Loucy (cell line): ENCODE measurements around the gene ARHGAP31.

ENCODE experiments used
- H2AFZ ChIP-seq: fragments of 200-600 bp; sonication (generic); 2 replicates; pipeline ENCODE4 v1.6.0; 2016; ENCODE audit warnings: antibody characterized with exemption, mild to moderate bottlenecking, low read length, moderate library complexity
- H3F3A ChIP-seq: fragments of 200-600 bp; 2 replicates; pipeline ENCODE4 v1.6.0; 2016; ENCODE audit warnings: antibody characterized with exemption, low read depth, mild to moderate bottlenecking
- H3K27me3 ChIP-seq: fragments of 200-600 bp; sonication (generic); 2 replicates; pipeline ENCODE4 v1.6.1; 2014; ENCODE audit warnings: low read length, mild to moderate bottlenecking; ENCODE audit not compliant: insufficient read depth, poor library complexity, severe bottlenecking
- H3K36me3 ChIP-seq: fragments of 200-600 bp; sonication (generic); 2 replicates; pipeline ENCODE4 v1.6.1; 2016; ENCODE audit warnings: low read length; ENCODE audit not compliant: insufficient read depth
- H3K4me1 ChIP-seq: fragments of 200-600 bp; sonication (generic); 2 replicates; pipeline ENCODE4 v1.5.1; 2014; ENCODE audit warnings: low read length, mild to moderate bottlenecking; ENCODE audit not compliant: insufficient read depth, poor library complexity, severe bottlenecking
- H3K4me2 ChIP-seq: fragments of 200-600 bp; sonication (generic); 2 replicates; pipeline ENCODE4 v1.6.0; 2014; ENCODE audit warnings: antibody characterized with exemption, low read length, low read depth, mild to moderate bottlenecking; ENCODE audit not compliant: poor library complexity, severe bottlenecking
- H3K4me3 ChIP-seq: fragments of 200-600 bp; sonication (generic); 2 replicates; pipeline ENCODE4 v1.5.1; 2014; ENCODE audit warnings: low read length, mild to moderate bottlenecking, mixed read lengths; ENCODE audit not compliant: poor library complexity, severe bottlenecking
- H3K79me2 ChIP-seq: fragments of 200-600 bp; sonication (generic); 2 replicates; pipeline ENCODE4 v1.6.1; 2014; ENCODE audit warnings: low read length; ENCODE audit not compliant: insufficient read depth
- H3K9ac ChIP-seq: fragments of 200-600 bp; sonication (generic); 2 replicates; pipeline ENCODE4 v1.6.0; 2014; ENCODE audit warnings: mild to moderate bottlenecking, low read depth, low read length, moderate library complexity; ENCODE audit not compliant: poor library complexity, severe bottlenecking
- H3K9me2 ChIP-seq: fragments of 200-600 bp; sonication (generic); replicated peaks from 2 replicates; pipeline ENCODE4 v1.6.1; 2016; ENCODE audit warnings: low read depth, low read length, mixed read lengths
- H3K9me3 ChIP-seq: fragments of 200-600 bp; sonication (generic); 2 replicates; pipeline ENCODE4 v1.6.1; 2014; ENCODE audit warnings: mild to moderate bottlenecking, antibody characterized with exemption, low read length, low read depth; ENCODE audit not compliant: insufficient read depth
- H4K20me1 ChIP-seq: fragments of 200-600 bp; sonication (generic); 2 replicates; pipeline ENCODE4 v1.6.0; 2014; ENCODE audit warnings: antibody characterized with exemption, low read length, mild to moderate bottlenecking; ENCODE audit not compliant: insufficient read depth, poor library complexity, severe bottlenecking
- CTCF ChIP-seq: fragments of 200-600 bp; sonication (generic); conservative IDR thresholded peaks from 2 replicates; pipeline ENCODE4 v1.5.1; 2014; ENCODE audit warnings: mild to moderate bottlenecking, antibody characterized with exemption, low read length
- EZH2phosphoT487 ChIP-seq: fragments of 200-600 bp; IDR thresholded peaks from 2 replicates; pipeline ENCODE4 v1.6.1; 2018; ENCODE audit warnings: antibody characterized with exemption, mild to moderate bottlenecking, moderate library complexity, borderline replicate concordance

The ARHGAP31 gene

GRCh38 chr3:119346076-119346496 lies 51.9 kb downstream of the ARHGAP31 start:
- Histone ChIP-seq H3F3A (no peaks in the 10 kb centered on the region), H3K4me2 (no peak overlapping the region), H4K20me1 (no peaks in the 10 kb centered on the region), H2AFZ (no peak overlapping the region), H3K36me3 (no peaks in the 10 kb centered on the region), H3K27me3 (no peaks in the 10 kb centered on the region), H3K79me2 (no peaks in the 10 kb centered on the region), H3K4me3 (no peak overlapping the region), H3K9ac (no peak overlapping the region), H3K4me1 (no peaks in the 10 kb centered on the region), H3K9me3 (no peaks in the 10 kb centered on the region), H3K9me2 (no peaks in the 10 kb centered on the region)
- TF ChIP-seq EZH2phosphoT487, result no peak

GRCh38 chr3:119347036-119347435 lies 52.9 kb downstream of the ARHGAP31 start:
- TF ChIP-seq CTCF (no peak), EZH2phosphoT487 (no peak)
- no peaks in the 10 kb centered on the region for H3K36me3 ChIP-seq

GRCh38 chr3:119349354-119350041 lies 55.3 kb downstream of the ARHGAP31 start:
- Histone ChIP-seq H3K4me1 (no peaks in the 10 kb centered on the region), H3K4me3 (no peak overlapping the region), H3K27me3 (no peaks in the 10 kb centered on the region), H2AFZ (no peak overlapping the region), H3K9me2 (no peaks in the 10 kb centered on the region), H3K9me3 (no peaks in the 10 kb centered on the region), H3K36me3 (no peaks in the 10 kb centered on the region), H4K20me1 (no peaks in the 10 kb centered on the region), H3K4me2 (no peak overlapping the region), H3F3A (no peaks in the 10 kb centered on the region), H3K79me2 (no peaks in the 10 kb centered on the region), H3K9ac (no peak overlapping the region)
- no peak for TF ChIP-seq CTCF
- no peak for TF ChIP-seq EZH2phosphoT487

More at GRCh38 chr3:119347036-119347435, 52.9 kb downstream of the ARHGAP31 start:
- Histone ChIP-seq H3K4me1 (no peaks in the 10 kb centered on the region), H3F3A (no peaks in the 10 kb centered on the region), H3K27me3 (no peaks in the 10 kb centered on the region), H3K79me2 (no peaks in the 10 kb centered on the region), H3K9me3 (no peaks in the 10 kb centered on the region), H2AFZ (no peak overlapping the region), H3K4me3 (no peak overlapping the region), H4K20me1 (no peaks in the 10 kb centered on the region), H3K9ac (no peak overlapping the region), H3K4me2 (no peak overlapping the region), H3K9me2 (no peaks in the 10 kb centered on the region)

GRCh38 chr3:119350114-119350513 lies 55.9 kb downstream of the ARHGAP31 start:
- Histone ChIP-seq H4K20me1 (no peaks in the 10 kb centered on the region), H3K36me3 (no peaks in the 10 kb centered on the region), H3K9me3 (no peaks in the 10 kb centered on the region), H3F3A (no peaks in the 10 kb centered on the region), H3K27me3 (no peaks in the 10 kb centered on the region), H2AFZ (no peak overlapping the region), H3K4me2 (no peak overlapping the region), H3K79me2 (no peaks in the 10 kb centered on the region), H3K4me1 (no peaks in the 10 kb centered on the region), H3K9me2 (no peaks in the 10 kb centered on the region), H3K9ac (no peak overlapping the region), H3K4me3 (no peak overlapping the region)
- TF ChIP-seq EZH2phosphoT487 (no peak), CTCF (no peak)
